Activated naive CD4-positive, alpha-beta T cell treated with anti-CD3 and anti-CD28 coated beads, Interleukin-2, amount 50 U/mL, for 24 hours (primary cell): ENCODE measurements around the gene MBD5.

Experiments used
- H3K27ac Mint-ChIP-seq: one replicate; pipeline ENCODE4 v1.8.0; 2021; ENCODE audit warnings: mild to moderate bottlenecking, mixed read lengths
- H3K27me3 Mint-ChIP-seq: one replicate; pipeline ENCODE4 v1.8.0; 2021; ENCODE audit warnings: mixed read lengths
- H3K36me3 Mint-ChIP-seq: one replicate; pipeline ENCODE4 v1.8.0; 2021; ENCODE audit warnings: mixed read lengths
- H3K4me1 Mint-ChIP-seq: one replicate; pipeline ENCODE4 v1.8.0; 2021; ENCODE audit warnings: mixed read lengths
- H3K4me3 Mint-ChIP-seq: one replicate; pipeline ENCODE4 v1.8.0; 2021; ENCODE audit warnings: mild to moderate bottlenecking, mixed read lengths
- H3K9me3 Mint-ChIP-seq: one replicate; pipeline ENCODE4 v1.8.0; 2021; ENCODE audit warnings: mixed read lengths

The MBD5 gene

GRCh38 chr2:148552675-148553331, 531.9 kb downstream of the MBD5 start:
- Mint-ChIP-seq H3K9me3 (no peaks in the 10 kb centered on the region), H3K27me3 (no peaks in the 10 kb centered on the region), H3K4me1 (no peaks in the 10 kb centered on the region), H3K4me3 (no peak overlapping the region), H3K27ac (no peak overlapping the region), H3K36me3 (no peaks in the 10 kb centered on the region)

DNA sequence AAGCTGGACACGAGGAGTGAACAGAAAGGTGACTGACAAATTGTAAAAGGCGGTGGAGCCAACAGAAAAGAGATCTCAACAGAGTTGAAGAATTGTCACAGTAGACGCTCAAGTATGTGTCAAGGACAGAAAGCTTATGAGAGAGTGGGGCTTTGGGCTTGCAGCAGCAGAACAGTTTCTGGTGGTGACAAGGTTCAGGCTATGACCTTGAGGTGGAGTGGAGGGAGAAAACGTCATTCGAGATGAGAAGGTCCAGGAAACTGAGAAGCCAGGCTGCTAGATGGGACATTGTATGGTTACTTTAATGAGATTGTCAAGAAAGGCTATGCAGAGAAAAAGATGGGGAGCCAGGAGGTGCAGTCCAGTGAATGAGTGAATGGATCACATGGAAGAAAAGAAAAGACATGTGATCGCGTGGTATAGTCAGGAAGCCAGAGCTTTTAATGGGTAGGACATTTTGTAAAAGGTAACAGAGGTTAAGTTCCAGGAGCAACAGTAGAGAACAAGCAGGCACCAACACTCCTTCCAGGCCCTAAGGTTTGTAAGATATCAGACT, 532.5 kb downstream of the MBD5 start:
- Mint-ChIP-seq H3K36me3 (no peaks in the 10 kb centered on the region), H3K4me3 (no peak overlapping the region), H3K4me1 (no peaks in the 10 kb centered on the region), H3K27me3 (no peaks in the 10 kb centered on the region), H3K27ac (no peak overlapping the region), H3K9me3 (no peaks in the 10 kb centered on the region)

DNA sequence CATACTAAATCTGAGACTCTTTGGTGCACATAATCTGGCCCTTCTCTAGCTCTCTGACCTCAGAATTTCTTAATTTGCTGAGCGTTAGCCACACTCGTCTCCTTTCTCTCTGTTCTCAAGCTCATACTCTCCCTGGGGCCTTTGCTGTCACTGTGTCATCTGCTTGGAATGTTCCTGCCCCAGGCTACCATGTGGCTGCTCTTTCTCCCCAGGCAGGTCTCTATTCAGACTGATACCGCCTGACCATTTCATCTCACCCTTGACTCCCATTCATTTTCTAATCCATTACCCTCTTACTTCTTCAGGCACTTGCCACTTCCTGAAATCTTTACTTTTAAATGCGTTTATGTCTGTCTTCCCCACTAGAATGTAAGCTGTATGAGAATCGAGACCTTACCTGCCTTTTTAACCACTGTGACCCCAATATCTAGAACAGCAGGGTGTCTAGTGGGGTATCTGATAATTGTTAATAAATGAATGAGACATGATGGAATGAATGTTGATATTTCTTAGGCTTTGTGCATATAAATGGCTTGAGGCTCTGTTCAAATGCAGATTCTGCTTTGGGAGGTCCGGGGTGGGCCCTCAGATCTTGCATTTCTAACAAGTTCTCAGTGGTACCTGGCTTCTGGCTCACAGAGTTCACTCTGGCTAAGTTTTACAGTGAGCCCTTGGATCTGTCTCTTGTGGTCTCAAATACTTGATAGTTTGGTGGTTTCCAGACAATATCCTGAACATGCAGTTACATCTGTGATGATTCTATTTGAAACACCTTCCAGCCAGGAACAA, 533.8 kb downstream of the MBD5 start:
- Mint-ChIP-seq H3K4me3 (no peak overlapping the region), H3K27ac (no peak overlapping the region), H3K27me3 (no peaks in the 10 kb centered on the region), H3K4me1 (no peaks in the 10 kb centered on the region), H3K9me3 (no peaks in the 10 kb centered on the region), H3K36me3 (no peaks in the 10 kb centered on the region)

DNA sequence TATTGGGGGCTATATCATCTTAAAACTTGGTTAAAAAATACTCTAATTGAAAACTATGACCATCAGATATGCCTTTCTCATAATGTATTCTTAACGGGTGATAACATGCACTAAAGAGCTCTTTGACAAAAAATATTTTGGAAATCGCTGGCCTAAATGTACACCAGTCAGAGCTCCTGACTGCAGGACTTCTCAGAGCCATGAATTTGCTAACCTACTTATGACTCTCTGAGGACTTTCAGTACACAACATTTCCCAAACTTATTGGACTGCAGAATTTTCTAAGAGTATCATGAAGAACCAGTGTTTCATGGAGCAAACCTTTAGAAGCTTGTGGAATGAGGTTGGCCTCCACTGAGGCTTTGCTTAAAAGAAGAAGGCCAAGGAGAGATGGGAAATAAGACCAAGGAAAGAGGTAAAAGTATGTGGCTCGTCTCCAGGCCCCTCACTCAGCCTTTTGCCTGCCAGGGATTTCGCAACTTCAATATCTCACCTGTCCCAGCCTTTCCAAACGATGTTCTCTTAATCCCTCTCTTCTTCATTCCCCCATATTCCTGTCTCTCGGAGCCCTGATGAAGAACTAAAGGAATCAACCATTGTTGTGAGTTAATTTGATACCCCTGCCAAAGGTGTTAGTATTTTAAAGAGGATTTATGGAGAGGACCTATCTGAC, 534.9 kb downstream of the MBD5 start:
- no peak overlapping the region for H3K27ac Mint-ChIP-seq
- H3K4me1 Mint-ChIP-seq = no peaks in the 10 kb centered on the region
- H3K36me3 Mint-ChIP-seq = no peaks in the 10 kb centered on the region
- H3K27me3 Mint-ChIP-seq = no peaks in the 10 kb centered on the region
- no peak overlapping the region for H3K4me3 Mint-ChIP-seq
- no peaks in the 10 kb centered on the region for H3K9me3 Mint-ChIP-seq

GRCh38 chr2:148557844-148558436, 537.0 kb downstream of the MBD5 start:
- H3K4me1 Mint-ChIP-seq = no peaks in the 10 kb centered on the region
- H3K4me3 Mint-ChIP-seq = no peak overlapping the region
- no peak overlapping the region for H3K27ac Mint-ChIP-seq
- no peaks in the 10 kb centered on the region for H3K9me3 Mint-ChIP-seq
- H3K36me3 Mint-ChIP-seq = no peaks in the 10 kb centered on the region
- no peaks in the 10 kb centered on the region for H3K27me3 Mint-ChIP-seq

GRCh38 chr2:148560496-148560895, 539.6 kb downstream of the MBD5 start:
- no peaks in the 10 kb centered on the region for H3K27me3 Mint-ChIP-seq
- no peak overlapping the region for H3K27ac Mint-ChIP-seq
- H3K9me3 Mint-ChIP-seq = no peaks in the 10 kb centered on the region
- no peaks in the 10 kb centered on the region for H3K4me1 Mint-ChIP-seq
- H3K4me3 Mint-ChIP-seq = no peak overlapping the region
- H3K36me3 Mint-ChIP-seq = no peaks in the 10 kb centered on the region

GRCh38 chr2:148561389-148561788, 540.5 kb downstream of the MBD5 start:
- Mint-ChIP-seq H3K27ac (no peak overlapping the region), H3K4me3 (no peak overlapping the region), H3K9me3 (no peaks in the 10 kb centered on the region), H3K27me3 (no peaks in the 10 kb centered on the region), H3K4me1 (no peaks in the 10 kb centered on the region), H3K36me3 (no peaks in the 10 kb centered on the region)

- Mint-ChIP-seq H3K9me3 (no peaks in the 10 kb centered on the region), H3K27ac (no peak overlapping the region), H3K4me1 (peaks cover 4% of the 10 kb centered on the region), H3K4me3 (no peak overlapping the region), H3K27me3 (no peaks in the 10 kb centered on the region), H3K36me3 (no peaks in the 10 kb centered on the region)
Observed at GRCh38 chr2:148565272-148565894, 544.5 kb downstream of the MBD5 start.
